Sigmoid colon (tissue), 4 donors: Measurements from ENCODE around the gene NRAP.

ENCODE experiments used
- CTCF ChIP-seq, 4 experiments: fragments of 450-650 bp in 3 of 4; fragments of 200-600 bp in 1 of 4; IDR thresholded peaks; one replicate each; pipeline ENCODE4 v1.5.1; 2016 to 2019; ENCODE audit warnings: antibody characterized with exemption in 4 of 4, mild to moderate bottlenecking in 3 of 4, moderate library complexity in 2 of 4
- EP300 ChIP-seq, 4 donors: sonication (generic); formaldehyde crosslinking; IDR thresholded peaks; one replicate each; pipeline ENCODE4 v1.6.1; 2017; ENCODE audit warnings: antibody characterized with exemption in 4 of 4
- POLR2A ChIP-seq, 2 donors: fragments of 450-650 bp; IDR thresholded peaks; one replicate each; pipeline ENCODE4 v1.6.1; 2016; ENCODE audit warnings: antibody characterized with exemption in 2 of 2, mild to moderate bottlenecking in 2 of 2, moderate library complexity in 2 of 2
- POLR2AphosphoS5 ChIP-seq, 4 donors: sonication (generic); formaldehyde crosslinking; IDR thresholded peaks; one replicate each; pipeline ENCODE4 v1.6.1; 2017; ENCODE audit warnings: antibody characterized with exemption in 4 of 4

GRCh38 chr10:113543107-113543955 lies 120.5 kb downstream of the NRAP start:
- TF ChIP-seq CTCF (IDR thresholded peaks at IDR 0.05): no peak
- no peak for TF ChIP-seq POLR2AphosphoS5 (IDR thresholded peaks at IDR 0.05)
- TF ChIP-seq POLR2A (IDR thresholded peaks at IDR 0.05): no peak
- TF ChIP-seq EP300 (IDR thresholded peaks at IDR 0.05): no peak
